ENCODE measurements around the gene DCC. TPM values are rescaled to one million over a fixed set of nuclear protein-coding genes. Genes with fewer than 3 reads are reported as not detected.

The DCC gene
- total RNA-seq, 1 experiment from 2014 or later = not detected

GRCh38 chr18:52431683-52432082, 91.7 kb downstream of the DCC start:
- Histone ChIP-seq H3K9ac (ENCODE audit: low read length) (no peak overlapping the region), H3K27me3 (ENCODE audit: insufficient read depth, low read length) (no peaks in the 10 kb centered on the region)
- POLR2A ChIA-PET = no interaction called here

DNA sequence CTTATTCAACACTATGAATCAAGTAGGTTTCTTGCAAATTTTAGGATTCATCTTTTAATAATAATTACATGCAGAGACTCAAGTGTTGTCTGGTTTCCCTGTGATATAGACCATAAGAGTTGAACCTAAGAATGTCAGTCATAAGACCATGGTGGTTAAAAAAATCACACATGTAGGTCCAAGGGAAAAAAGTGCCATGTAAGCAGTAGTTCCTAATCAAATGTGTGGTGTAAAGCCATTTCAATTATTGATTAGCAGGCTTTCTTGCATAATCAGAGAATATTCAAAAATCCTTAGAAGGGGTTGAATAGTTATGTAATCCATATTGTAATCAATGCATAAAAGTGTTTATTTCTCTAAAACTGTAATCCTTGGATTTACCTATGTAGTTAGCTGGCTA, 93.8 kb downstream of the DCC start:
- H3K9me3 ChIP-seq (ENCODE audit: control insufficient read depth in 1 of 2, insufficient read depth in 1 of 2, low read depth in 1 of 2, low read length in 2 of 2) = peaks cover 4 to 28% of the 10 kb centered on the region in 2 experiments; a peak in 2 of 4 replicates
- H3K27me3 ChIP-seq (ENCODE audit: insufficient read depth, low read length) = no peaks in the 10 kb centered on the region
- H4K20me1 ChIP-seq (ENCODE audit: insufficient read depth) = no peaks in the 10 kb centered on the region
- no peaks in the 10 kb centered on the region for H3K79me2 ChIP-seq (ENCODE audit: insufficient read depth, low read length)
- H3K9me2 ChIP-seq (ENCODE audit: insufficient read depth) = no peaks in the 10 kb centered on the region
- no peak overlapping the region for H3K4me2 ChIP-seq (ENCODE audit: low read length)
- no peaks in the 10 kb centered on the region for H3K36me3 ChIP-seq (ENCODE audit: control insufficient read depth in 1 of 2, insufficient read depth in 2 of 2, low read length in 2 of 2)
- H3K27ac ChIP-seq (ENCODE audit: low read depth, low read length) = no peak overlapping the region
- ChIA-PET RAD21 (ENCODE audit: low non-redundant PET in 1 of 2, low total read pairs in 2 of 2, uncharacterized antibody in 2 of 2, unreplicated experiment in 2 of 2) (no interaction called here), CTCF (no interaction called here), POLR2A (no interaction called here)
- H3K9ac ChIP-seq (ENCODE audit: low read length) = no peak overlapping the region
- H2AFZ ChIP-seq (ENCODE audit: low read depth, low read length, poor library complexity, severe bottlenecking) = no peak overlapping the region
- H3K4me1 ChIP-seq (ENCODE audit: control insufficient read depth in 1 of 2, insufficient read depth in 2 of 2, low read length in 2 of 2) = no peaks in the 10 kb centered on the region
- ATAC-seq (no peak), DNase-seq (ENCODE audit: low read depth, low spot score) (no peak)
- intact Hi-C loops (cut with micrococcal nuclease) = no loop called here
- no peak overlapping the region for H3K4me3 ChIP-seq (replicated peaks in 1 of 2; ENCODE audit: low read depth in 1 of 2, low read length in 2 of 2)
- no TSS peak for BruUV-seq (replicated peaks)
- TF ChIP-seq MAX (IDR thresholded peaks at IDR 0.05) (no peak), JUND (IDR thresholded peaks at IDR 0.05) (no peak), ZNF274 (IDR thresholded peaks at IDR 0.05; ENCODE audit: low read depth, low read length) (no peak), CBX3 (IDR thresholded peaks at IDR 0.05; ENCODE audit: low read depth) (no peak), EGR1 (IDR thresholded peaks at IDR 0.05; ENCODE audit: low read depth) (no peak), POLR2A (IDR thresholded peaks at IDR 0.05; ENCODE audit: borderline replicate concordance, extremely low read depth, insufficient read depth, insufficient read length) (no peak), POLR2AphosphoS5 (IDR thresholded peaks at IDR 0.05; ENCODE audit: low read depth, low read length) (no peak), ATF3 (IDR thresholded peaks at IDR 0.05) (no peak), SIN3A (IDR thresholded peaks at IDR 0.05; ENCODE audit: low read depth) (no peak), TCF7L2 (IDR thresholded peaks at IDR 0.05; ENCODE audit: borderline replicate concordance, extremely low read depth, insufficient read depth, insufficient read length) (no peak)
- TF ChIP-seq, protein P1, sequence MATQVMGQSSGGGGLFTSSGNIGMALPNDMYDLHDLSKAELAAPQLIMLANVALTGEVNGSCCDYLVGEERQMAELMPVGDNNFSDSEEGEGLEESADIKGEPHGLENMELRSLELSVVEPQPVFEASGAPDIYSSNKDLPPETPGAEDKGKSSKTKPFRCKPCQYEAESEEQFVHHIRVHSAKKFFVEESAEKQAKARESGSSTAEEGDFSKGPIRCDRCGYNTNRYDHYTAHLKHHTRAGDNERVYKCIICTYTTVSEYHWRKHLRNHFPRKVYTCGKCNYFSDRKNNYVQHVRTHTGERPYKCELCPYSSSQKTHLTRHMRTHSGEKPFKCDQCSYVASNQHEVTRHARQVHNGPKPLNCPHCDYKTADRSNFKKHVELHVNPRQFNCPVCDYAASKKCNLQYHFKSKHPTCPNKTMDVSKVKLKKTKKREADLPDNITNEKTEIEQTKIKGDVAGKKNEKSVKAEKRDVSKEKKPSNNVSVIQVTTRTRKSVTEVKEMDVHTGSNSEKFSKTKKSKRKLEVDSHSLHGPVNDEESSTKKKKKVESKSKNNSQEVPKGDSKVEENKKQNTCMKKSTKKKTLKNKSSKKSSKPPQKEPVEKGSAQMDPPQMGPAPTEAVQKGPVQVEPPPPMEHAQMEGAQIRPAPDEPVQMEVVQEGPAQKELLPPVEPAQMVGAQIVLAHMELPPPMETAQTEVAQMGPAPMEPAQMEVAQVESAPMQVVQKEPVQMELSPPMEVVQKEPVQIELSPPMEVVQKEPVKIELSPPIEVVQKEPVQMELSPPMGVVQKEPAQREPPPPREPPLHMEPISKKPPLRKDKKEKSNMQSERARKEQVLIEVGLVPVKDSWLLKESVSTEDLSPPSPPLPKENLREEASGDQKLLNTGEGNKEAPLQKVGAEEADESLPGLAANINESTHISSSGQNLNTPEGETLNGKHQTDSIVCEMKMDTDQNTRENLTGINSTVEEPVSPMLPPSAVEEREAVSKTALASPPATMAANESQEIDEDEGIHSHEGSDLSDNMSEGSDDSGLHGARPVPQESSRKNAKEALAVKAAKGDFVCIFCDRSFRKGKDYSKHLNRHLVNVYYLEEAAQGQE (IDR thresholded peaks at IDR 0.05; ENCODE audit: low read depth) = no peak

More at GRCh38 chr18:52431683-52432082, 91.7 kb downstream of the DCC start:
- BruUV-seq (replicated peaks) = no TSS peak
- ATAC-seq = no peak
- H3K36me3 ChIP-seq (ENCODE audit: control insufficient read depth in 1 of 2, insufficient read depth in 2 of 2, low read length in 2 of 2) = no peaks in the 10 kb centered on the region
- DNase-seq (ENCODE audit: low read depth, low spot score) = no peak
- no peak overlapping the region for H3K4me2 ChIP-seq (ENCODE audit: low read length)
- H3K79me2 ChIP-seq (ENCODE audit: insufficient read depth, low read length) = no peaks in the 10 kb centered on the region
- H2AFZ ChIP-seq (ENCODE audit: low read depth, low read length, poor library complexity, severe bottlenecking) = no peak overlapping the region
- intact Hi-C loops (cut with micrococcal nuclease) = no loop called here
- H3K9me2 ChIP-seq (ENCODE audit: insufficient read depth) = no peaks in the 10 kb centered on the region
- ChIA-PET CTCF (no interaction called here), RAD21 (ENCODE audit: low non-redundant PET in 1 of 2, low total read pairs in 2 of 2, uncharacterized antibody in 2 of 2, unreplicated experiment in 2 of 2) (no interaction called here)
- no peak overlapping the region for H3K4me3 ChIP-seq (replicated peaks in 1 of 2; ENCODE audit: low read depth in 1 of 2, low read length in 2 of 2)
- TF ChIP-seq ELF1 (IDR thresholded peaks at IDR 0.05; ENCODE audit: borderline replicate concordance, low read depth) (no peak), CBX3 (IDR thresholded peaks at IDR 0.05; ENCODE audit: low read depth) (no peak), EGR1 (IDR thresholded peaks at IDR 0.05; ENCODE audit: low read depth) (no peak), SIN3A (IDR thresholded peaks at IDR 0.05; ENCODE audit: low read depth) (no peak), SP1 (IDR thresholded peaks at IDR 0.05; ENCODE audit: low read depth) (no peak), POLR2A (IDR thresholded peaks at IDR 0.05; ENCODE audit: borderline replicate concordance, extremely low read depth, insufficient read depth, insufficient read length) (no peak), FOSL1 (IDR thresholded peaks at IDR 0.05; ENCODE audit: low read depth) (no peak)
- TF ChIP-seq, protein P2, sequence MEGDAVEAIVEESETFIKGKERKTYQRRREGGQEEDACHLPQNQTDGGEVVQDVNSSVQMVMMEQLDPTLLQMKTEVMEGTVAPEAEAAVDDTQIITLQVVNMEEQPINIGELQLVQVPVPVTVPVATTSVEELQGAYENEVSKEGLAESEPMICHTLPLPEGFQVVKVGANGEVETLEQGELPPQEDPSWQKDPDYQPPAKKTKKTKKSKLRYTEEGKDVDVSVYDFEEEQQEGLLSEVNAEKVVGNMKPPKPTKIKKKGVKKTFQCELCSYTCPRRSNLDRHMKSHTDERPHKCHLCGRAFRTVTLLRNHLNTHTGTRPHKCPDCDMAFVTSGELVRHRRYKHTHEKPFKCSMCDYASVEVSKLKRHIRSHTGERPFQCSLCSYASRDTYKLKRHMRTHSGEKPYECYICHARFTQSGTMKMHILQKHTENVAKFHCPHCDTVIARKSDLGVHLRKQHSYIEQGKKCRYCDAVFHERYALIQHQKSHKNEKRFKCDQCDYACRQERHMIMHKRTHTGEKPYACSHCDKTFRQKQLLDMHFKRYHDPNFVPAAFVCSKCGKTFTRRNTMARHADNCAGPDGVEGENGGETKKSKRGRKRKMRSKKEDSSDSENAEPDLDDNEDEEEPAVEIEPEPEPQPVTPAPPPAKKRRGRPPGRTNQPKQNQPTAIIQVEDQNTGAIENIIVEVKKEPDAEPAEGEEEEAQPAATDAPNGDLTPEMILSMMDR (IDR thresholded peaks at IDR 0.05 in 2 of 3, conservative IDR thresholded peaks at IDR 0.05 in 1 of 3; ENCODE audit: borderline replicate concordance in 1 of 3, insufficient read depth in 1 of 3, low read depth in 2 of 3, low read length in 2 of 3) = no peak
- H4K20me1 ChIP-seq (ENCODE audit: insufficient read depth) = no peaks in the 10 kb centered on the region
- no peaks in the 10 kb centered on the region for H3K4me1 ChIP-seq (ENCODE audit: control insufficient read depth in 1 of 2, insufficient read depth in 2 of 2, low read length in 2 of 2)
- no peak overlapping the region for H3K27ac ChIP-seq (ENCODE audit: low read depth, low read length)
- H3K9me3 ChIP-seq (ENCODE audit: control insufficient read depth in 1 of 2, insufficient read depth in 1 of 2, low read depth in 1 of 2, low read length in 2 of 2) = peaks cover 4 to 28% of the 10 kb centered on the region in 2 experiments; a peak in 2 of 4 replicates

Data from HCT116 (cell line).